A549 (cell line): ENCODE measurements around the gene ABHD6.

Experiments used
- CHD2 ChIP-seq: fragments of 150-350 bp; IDR thresholded peaks from 2 replicates; pipeline ENCODE4 v1.6.1; 2014; ENCODE audit warnings: low read length; ENCODE audit not compliant: partially characterized antibody
- CTCF ChIP-seq: fragments of >200 bp; sonication (Bioruptor Twin); formaldehyde crosslinking; IDR thresholded peaks from 3 replicates; pipeline ENCODE4 v1.5.1; 2016
- ELK1 ChIP-seq: fragments of 150-350 bp; IDR thresholded peaks from 2 replicates; pipeline ENCODE4 v1.6.1; 2014; ENCODE audit warnings: low read depth, mild to moderate bottlenecking, low read length
- HMGXB4 ChIP-seq: fragments of 250-450 bp; sonication (Bioruptor Pico); IDR thresholded peaks from 2 replicates; pipeline ENCODE4 v1.5.0; 2021; ENCODE audit warnings: mild to moderate bottlenecking, moderate library complexity, borderline replicate concordance
- MAX ChIP-seq: IDR thresholded peaks from 2 replicates; pipeline ENCODE4 v1.6.1; 2012
- MYC ChIP-seq: IDR thresholded peaks from 2 replicates; pipeline ENCODE4 v1.6.1; 2012; ENCODE audit warnings: mild to moderate bottlenecking, inconsistent platforms, low read length, improper control_type of control experiment, borderline replicate concordance
- PBX3 ChIP-seq: IDR thresholded peaks from 2 replicates; pipeline ENCODE4 v1.6.1; 2012
- POLR2A ChIP-seq: IDR thresholded peaks from 2 replicates; pipeline ENCODE4 v1.6.1; 2012; ENCODE audit warnings: mild to moderate bottlenecking, low read length
- POLR2AphosphoS2 ChIP-seq: conservative IDR thresholded peaks from 2 replicates; pipeline ENCODE4 v1.6.1; 2012; ENCODE audit warnings: low read length, improper control_type of control experiment, inconsistent platforms
- RAD21 ChIP-seq, 2 experiments: fragments of >200 bp in 1 of 2; sonication (Bioruptor Twin) in 1 of 2; formaldehyde crosslinking in 1 of 2; IDR thresholded peaks in 1 of 2; conservative IDR thresholded peaks in 1 of 2; 2 replicates in 1 of 2; 3 replicates in 1 of 2; pipeline ENCODE4 v1.6.1; 2012 to 2018; ENCODE audit warnings: inconsistent platforms in 1 of 2
- REST ChIP-seq: fragments of 200-600 bp; sonication (generic); IDR thresholded peaks from 2 replicates; pipeline ENCODE4 v1.6.1; 2016; ENCODE audit warnings: antibody characterized with exemption, mild to moderate bottlenecking, moderate library complexity

- TF ChIP-seq MYC (no peak), MAX (no peak), CTCF (no peak), ELK1 (no peak), RAD21 (conservative IDR thresholded peaks at IDR 0.05 in 1 of 2, IDR thresholded peaks at IDR 0.05 in 1 of 2) (no peak), REST (no peak), POLR2AphosphoS2 (no peak), POLR2A (no peak), CHD2 (no peak), PBX3 (no peak), HMGXB4 (CRISPR knock-in tag) (no peak)
Measured at GRCh38 chr3:58256511-58256910, 18.9 kb downstream of the ABHD6 start.
